Sciatic nerve (tissue), 1 donor: ENCODE results near the gene GALK2. TPM values are rescaled to one million over a fixed set of nuclear protein-coding genes. Genes with fewer than 3 reads are reported as not detected.

ENCODE experiments used
- microRNA-seq: library from miRNA; unstranded; fragments of <30 nt; microRNA quantifications from one replicate; pipeline ENCODE4 v1.2.0, GENCODE V29; 2020
- total RNA-seq: library from RNA; stranded (reverse); fragmentation: NEBNext Ultra II Directional; extraction: Animal tissue kit (Norgen Biotek cat#: 25700); gene quantifications from one replicate; pipeline ENCODE4 v1.2.1, GENCODE V29; 2021
- donor health status: DM: no; HTN: no; CAD: no.

The GALK2 gene
- total RNA-seq, 1 donor from 2014 or later = 50.2 TPM

Small RNAs within 50 kb of the gene (microRNA-seq; reads per million reads assigned to microRNA genes)
- gene MIR4716 = not detected

Other genes with a start within 250 kb of the GALK2 start
- 74.2 TPM for gene SHC4, start 206.3 kb upstream of the GALK2 start, total RNA-seq
- 599 TPM for gene SECISBP2L, start 123.8 kb upstream of the GALK2 start, total RNA-seq
- 88.5 TPM for gene COPS2, start 14.6 kb upstream of the GALK2 start, total RNA-seq